Stimulated activated CD8-positive, alpha-beta memory T cell treated with anti-CD3 and anti-CD28 coated beads, Interleukin-4, amount 100 ng/mL, for 4 hours (primary cell): ENCODE results near the gene ATP11B.

Experiments
- DNase-seq, 2 donors: peaks; one replicate each; pipeline ENCODE4 v3.0.0-alpha.2; 2020; ENCODE audit warnings: low read depth in 2 of 2, low spot score in 1 of 2

ATP11B gene

GRCh38 chr3:182908471-182908870 lies 115.2 kb downstream of the ATP11B start:
- no peak for DNase-seq

DNA sequence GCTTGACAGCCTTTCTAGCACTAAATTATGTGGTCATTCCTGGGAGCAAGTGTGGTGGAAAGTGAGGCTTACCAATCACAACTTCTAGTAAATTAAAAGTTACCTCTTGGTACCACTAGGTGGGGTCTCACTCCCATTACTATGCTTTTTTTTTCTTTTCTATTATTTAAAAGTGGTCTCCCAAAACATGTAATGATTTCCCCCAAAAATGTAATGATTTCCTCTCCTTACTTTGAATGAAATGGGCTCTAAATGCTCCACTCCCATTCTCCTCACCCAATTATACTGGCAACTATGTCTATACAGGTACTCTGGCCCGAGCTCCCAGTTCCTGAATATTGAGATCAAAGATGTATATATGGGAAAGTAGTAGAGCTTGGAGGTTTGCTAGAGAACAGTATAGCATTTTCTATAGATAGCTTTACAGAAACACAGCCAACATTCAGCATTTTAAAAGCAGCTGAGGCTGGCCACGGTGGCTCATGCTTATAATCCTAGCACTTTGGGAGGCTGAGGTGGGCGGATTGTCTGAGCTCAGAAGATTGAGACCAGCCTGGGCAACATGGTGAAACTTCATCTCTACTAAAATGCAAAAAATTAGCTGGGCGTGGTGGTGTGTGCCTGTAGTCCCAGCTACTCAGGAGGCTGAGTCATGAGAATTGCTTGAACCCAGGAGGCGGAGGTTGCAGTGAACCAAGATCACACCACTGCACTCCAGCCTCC lies 116.2 kb downstream of the ATP11B start:
- DNase-seq, result no peak

DNA sequence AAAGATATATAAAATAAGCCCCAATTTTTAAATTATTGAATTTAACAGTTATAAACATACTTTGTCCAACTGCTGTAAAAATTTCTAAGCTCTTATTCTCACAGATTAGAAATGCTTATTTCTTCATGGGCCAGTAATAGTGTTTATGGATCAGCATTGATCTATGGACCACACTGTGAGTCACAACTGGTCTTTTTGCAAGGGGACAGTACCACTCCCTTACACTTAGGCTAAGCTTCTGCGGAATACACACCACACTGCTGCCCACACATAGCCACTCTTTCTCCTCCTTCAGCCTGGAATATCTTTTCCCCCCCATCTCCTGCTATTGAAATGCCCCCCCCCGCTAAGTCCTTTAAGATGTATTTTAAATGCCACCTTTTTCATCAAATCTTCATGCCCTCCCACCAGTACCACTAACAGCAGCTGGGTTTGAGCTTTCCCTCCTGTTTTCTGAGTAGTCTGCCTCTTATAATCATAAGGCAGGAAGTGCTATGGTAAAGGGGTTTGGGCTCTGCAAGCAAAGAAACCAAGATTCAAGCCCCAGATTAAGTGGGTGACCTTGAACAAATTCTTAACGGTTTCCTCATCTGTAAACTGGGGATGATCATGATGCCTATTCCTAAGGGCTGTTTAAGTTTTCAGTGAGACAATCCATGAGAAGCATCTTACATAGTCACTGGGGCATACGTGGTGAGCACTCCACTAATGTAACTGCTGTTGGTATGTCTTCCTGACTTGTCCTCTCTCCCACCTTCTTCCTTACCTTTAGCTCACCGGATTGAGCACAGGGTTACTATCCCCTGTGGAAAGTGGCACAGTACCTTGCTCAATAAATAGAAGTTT lies 117.9 kb downstream of the ATP11B start:
- no peak for DNase-seq

- DNase-seq, result no peak
Observed at GRCh38 chr3:182911782-182912111, 118.4 kb downstream of the ATP11B start.

DNA sequence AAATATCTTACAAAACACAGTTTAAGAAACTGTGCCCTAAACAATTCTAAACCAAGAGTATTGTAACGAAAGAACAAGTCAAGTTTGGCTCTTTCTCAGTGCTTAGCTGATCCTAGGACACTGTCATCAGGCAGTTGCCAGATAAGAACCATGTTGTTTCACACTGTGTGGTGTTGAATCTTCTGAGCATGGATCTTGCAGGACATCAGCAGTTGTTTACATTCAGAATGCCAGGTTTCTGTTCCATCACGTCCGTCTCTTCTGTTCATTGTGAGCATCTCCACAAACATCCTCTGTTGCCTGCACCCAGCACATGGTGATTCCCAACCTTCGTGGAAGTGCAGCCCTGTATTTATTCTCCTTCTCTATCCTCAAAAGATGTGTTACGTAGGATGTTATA lies 119.2 kb downstream of the ATP11B start:
- DNase-seq, result no peak

- DNase-seq, result no peak
Observed at GRCh38 chr3:182913889-182914288, 120.6 kb downstream of the ATP11B start.

DNA sequence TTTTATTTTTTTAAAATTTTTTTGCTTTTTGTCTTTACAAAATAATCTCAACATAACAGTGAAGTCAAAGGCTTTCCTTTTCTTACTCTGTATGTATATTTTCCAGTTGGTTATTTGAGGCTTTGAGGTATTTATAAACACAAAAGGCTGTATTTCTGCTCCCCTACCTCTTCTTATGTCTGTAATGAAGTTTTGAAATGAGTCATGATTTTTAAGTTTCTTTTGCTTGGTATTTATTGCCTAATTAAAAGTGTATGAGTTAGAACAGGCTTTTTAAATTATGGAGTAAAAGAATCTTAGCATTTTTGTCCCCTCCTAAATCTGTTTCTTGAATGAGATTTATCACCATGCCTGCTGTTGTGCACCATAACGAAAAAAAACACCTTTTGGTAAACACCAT lies 121.0 kb downstream of the ATP11B start:
- DNase-seq, result no peak

- no peak for DNase-seq
Observed at GRCh38 chr3:182917134-182917533, 123.8 kb downstream of the ATP11B start.

DNA sequence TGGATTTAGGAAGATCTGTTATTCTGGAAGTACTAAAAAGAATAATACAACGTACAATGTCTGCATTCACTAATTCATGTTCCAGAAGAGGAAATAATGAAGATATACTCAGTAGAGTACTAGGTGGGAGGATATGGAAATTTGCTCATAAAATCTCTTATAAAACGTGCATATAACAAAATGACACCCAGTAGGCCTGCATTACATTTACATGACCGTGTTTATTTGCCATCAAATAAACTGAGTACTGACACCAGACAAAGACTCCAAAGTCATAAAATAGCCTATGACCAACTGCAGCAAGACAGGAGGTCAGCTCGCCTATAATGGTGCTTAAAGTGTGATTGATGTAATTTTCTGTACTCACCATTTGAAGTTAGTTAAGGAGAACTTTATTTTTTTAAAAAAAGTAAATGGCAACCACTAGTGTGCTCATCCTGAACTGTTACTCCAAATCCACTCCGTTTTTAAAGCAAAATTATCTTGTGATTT lies 126.6 kb downstream of the ATP11B start:
- no peak for DNase-seq

GRCh38 chr3:182920515-182921084 lies 127.3 kb downstream of the ATP11B start:
- DNase-seq, result no peak

GRCh38 chr3:182921665-182922355 lies 128.5 kb downstream of the ATP11B start:
- no peak for DNase-seq

DNA sequence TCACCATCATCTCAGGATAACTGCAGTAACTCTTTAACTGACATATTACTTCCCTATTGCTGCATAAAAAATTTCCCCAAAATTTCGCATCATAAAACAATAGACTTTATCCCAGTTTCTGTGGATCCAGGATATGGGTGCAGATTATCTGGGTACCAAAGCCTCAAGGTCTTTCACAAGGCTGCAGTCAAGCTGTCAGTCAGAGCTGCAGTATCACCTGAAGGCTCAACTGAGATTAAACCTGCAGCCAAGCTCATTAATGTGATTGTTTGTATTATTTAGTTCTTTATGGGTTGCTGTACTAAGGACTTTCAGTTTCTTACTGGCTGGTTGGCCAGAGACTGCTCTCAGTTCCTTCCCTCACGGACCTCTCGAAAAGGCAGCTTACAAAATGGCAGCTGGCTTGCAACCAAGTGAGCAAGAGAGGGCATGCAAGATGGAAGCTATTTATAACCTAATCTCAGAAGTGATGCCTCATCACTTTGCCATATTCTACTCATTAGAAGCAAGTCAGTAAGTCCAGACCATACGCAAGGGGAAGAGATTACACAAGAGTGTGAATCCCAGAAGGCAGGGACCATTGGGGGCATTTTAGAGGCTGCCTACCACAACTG lies 132.1 kb downstream of the ATP11B start:
- DNase-seq, result no peak

GRCh38 chr3:182925944-182926337 lies 132.6 kb downstream of the ATP11B start:
- DNase-seq, result no peak

GRCh38 chr3:182935803-182936202 lies 142.5 kb downstream of the ATP11B start:
- DNase-seq, result no peak

- no peak for DNase-seq
Observed at GRCh38 chr3:182936239-182936917, 143.1 kb downstream of the ATP11B start.

DNA sequence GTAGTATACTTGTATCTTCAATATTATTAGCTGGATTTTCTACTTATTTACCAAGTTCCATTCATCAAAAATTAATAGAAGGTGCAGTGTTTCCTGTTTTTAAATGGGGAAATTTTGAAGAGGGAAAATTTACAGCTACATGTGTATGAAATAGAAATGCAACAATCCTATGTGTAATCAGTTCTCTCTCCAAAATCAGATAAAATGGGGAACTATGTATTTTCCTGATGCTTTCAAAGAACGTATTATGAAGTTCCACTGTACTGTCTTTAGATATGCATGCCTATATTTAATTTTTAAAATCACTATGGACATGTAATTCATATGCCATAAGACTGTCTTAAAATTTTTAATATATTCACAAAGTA lies 143.6 kb downstream of the ATP11B start:
- no peak for DNase-seq

DNA sequence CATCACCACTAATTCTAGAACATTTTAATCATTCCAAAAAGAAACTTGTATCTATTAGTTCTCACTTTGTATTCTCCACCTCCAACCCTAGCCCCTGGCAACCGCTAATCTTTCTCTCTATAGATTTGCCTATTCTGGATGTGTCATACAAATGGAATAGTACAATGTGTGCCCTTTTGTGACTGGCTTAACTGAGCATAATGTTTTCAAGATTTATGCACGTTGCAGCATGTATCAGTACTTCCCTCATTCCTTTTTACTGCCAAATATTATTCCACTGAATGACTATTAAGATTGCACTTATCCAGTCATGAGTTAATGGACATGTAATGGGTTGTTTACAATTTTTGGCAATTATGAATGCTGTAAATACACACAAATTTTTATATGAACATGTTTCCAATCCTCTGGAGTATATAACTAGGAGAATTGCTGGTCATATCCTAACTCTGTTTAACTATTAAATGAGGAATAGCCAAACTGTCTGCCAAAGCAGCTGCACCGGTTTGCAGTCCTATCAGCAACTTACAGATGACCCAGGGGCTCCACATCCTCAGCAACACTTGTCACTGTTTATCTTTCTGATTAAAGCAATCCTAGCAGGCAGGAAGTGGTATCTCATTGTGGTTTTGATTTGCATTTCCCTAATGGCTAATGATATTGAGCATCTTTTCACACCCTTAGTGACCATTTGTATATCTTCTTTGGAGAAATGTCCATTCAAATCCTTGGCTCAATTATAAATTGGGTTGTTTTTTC lies 144.2 kb downstream of the ATP11B start:
- no peak for DNase-seq

DNA sequence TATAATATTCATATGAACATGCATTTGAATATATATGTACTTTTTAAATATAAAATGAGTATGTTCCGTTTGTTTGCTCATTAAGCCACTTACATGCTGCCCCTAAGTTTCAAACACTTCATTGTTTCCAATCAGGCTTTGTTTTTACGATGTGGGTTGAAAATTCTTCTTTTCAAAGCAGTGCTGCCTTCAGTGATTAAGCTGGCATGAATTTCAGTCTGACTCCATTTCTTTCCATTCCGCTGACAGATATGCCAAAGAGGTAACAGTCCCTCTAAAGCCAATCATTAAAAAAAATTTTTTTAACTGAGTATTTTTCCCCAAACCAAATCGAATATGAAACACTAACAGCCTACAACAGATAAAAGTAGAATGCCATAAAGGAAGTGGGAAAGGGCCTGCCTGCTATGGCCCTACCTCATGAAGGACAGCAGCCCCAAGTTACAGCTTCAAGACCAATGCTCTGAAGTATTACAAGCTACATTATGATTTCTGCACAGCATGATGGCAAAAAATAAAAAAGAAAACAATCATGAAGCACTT lies 147.0 kb downstream of the ATP11B start:
- no peak for DNase-seq

DNA sequence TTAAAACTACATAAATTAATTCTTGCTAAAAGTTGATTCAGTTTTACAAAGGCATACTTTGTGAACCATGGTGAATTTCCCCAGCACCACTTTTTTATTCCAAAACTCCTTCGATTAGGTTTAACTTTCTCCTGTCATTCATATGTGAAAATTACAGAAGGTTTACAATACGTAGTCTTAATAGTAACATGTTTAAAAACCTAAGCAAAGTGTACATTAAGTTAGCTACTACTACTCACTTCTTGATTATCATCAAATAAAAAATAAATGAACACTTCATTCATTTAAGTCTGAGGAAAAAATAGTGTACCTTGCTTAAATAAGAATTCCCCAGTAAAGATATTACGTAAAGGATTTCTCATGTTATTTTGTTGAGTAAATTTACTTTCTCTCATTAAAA lies 148.4 kb downstream of the ATP11B start:
- no peak for DNase-seq

DNA sequence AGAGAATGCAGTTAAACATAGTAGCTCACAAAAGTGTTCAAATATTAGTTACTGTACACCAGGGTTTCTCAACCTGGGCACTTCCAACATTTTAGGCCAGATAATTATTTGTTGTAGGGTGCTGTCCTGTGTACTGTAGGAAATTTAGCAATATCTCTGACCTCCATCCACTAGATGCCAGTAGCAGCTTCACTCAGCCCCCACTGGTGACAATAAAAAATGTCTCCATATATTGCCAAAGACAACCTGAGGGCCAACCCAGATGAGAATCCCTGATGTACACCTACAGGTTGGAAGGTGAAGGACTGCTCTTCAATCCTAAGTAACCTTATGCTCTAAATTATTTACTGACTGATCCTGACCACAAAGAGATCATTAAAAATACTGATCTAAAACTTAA lies 154.6 kb downstream of the ATP11B start:
- DNase-seq, result no peak
